Pancreas (tissue), 10 donors: ENCODE results near the gene FCRL6. TPM values are rescaled to one million over a fixed set of nuclear protein-coding genes. Genes with fewer than 3 reads are reported as not detected.

ENCODE experiments used
- ATAC-seq, 4 donors: fragments of 200-7000 bp; cut with Tn5 transposase; one replicate each; pipeline versions ENCODE4 v1.8.0 to v1.9.1; 2020; ENCODE audit warnings: mild to moderate bottlenecking in 4 of 4, moderate library complexity in 4 of 4
- DNase-seq, 6 donors: peaks; one replicate each; pipeline ENCODE4 v3.0.0-alpha.2; 2020
- FAIRE-seq: peaks from 2 replicates; lab custom pipeline; 2012; peaks lifted over from hg19 to GRCh38; lab: Jason Lieb, UNC
- H3K27ac ChIP-seq, 4 donors: fragments of 200-600 bp; sonication (generic); 1 replicate in 3 of 4; 2 replicates in 1 of 4; pipeline versions ENCODE4 v1.5.0 to v1.8.0; 2020
- H3K27me3 ChIP-seq, 4 donors: fragments of 200-600 bp; one replicate each; pipeline ENCODE4 v1.8.0; 2021
- H3K36me3 ChIP-seq, 3 donors: fragments of 200-600 bp; sonication (generic) in 1 of 3; one replicate each; pipeline versions ENCODE4 v1.5.0 to v1.8.0; 2020 to 2021
- H3K4me1 ChIP-seq, 3 donors: fragments of 200-600 bp; one replicate each; pipeline ENCODE4 v1.8.0; 2021
- H3K4me3 ChIP-seq, 4 donors: fragments of 200-600 bp; sonication (generic) in 2 of 4; one replicate each; pipeline versions ENCODE4 v1.5.0 to v1.8.0; 2020 to 2021
- H3K9me3 ChIP-seq, 4 donors: fragments of 200-600 bp; one replicate each; pipeline ENCODE4 v1.8.0; 2021
- WGBS, 2 donors: extraction: QIAGEN DNeasy Blood & Tissue Kit; methylation state at CpG; one replicate each; pipeline ENCODE4 v1.1.7; 2013; 5-methylcytosine and 5-hydroxymethylcytosine counted together
- intact Hi-C, 3 donors: fragments of 100-400 bp; cut with DNase I; formaldehyde crosslinking; loops; one replicate each; pipeline versions ENCODE4 v1.11.1 to v1.14.2; 2022
- polyA plus RNA-seq, 2 donors: library from polyadenylated mRNA; stranded (reverse); fragments of 200-250 nt; gene quantifications; one replicate each; pipeline ENCODE4 v1.2.3, GENCODE V29; 2013
- total RNA-seq, 6 donors: library from RNA; stranded (reverse); fragmentation: NEBNext Ultra II Directional in 4 of 6; extraction: Animal tissue kit (Norgen Biotek cat#: 25700) in 4 of 6; gene quantifications; one replicate each; pipeline versions ENCODE4 v1.2.1 to v1.2.4, GENCODE V29; 2021 to 2023
- TF ChIP-seq, protein P1 (sequence below), 4 donors: fragments of 200-600 bp; sonication (generic) in 3 of 4; IDR thresholded peaks; one replicate each; pipeline versions ENCODE4 v1.5.0 to v1.8.0; 2021; ENCODE audit warnings: antibody characterized with exemption in 4 of 4
- donor health status: healthy with polysubstance abuse.
- donor health status: DM: no; HTN: no; CAD: no; lungs with moderate emphysema.
- donor health status: DM: no; HTN: no; CAD: no.
- donor health status: control.
- donor health status: control.
- donor health status: Bipolar disorder and iron deficiency.
- donor health status: DM: yes; HTN: yes; CAD: no.
- donor health status: DM: no; HTN: no; CAD: no.
- donor health status: DM: no; HTN: no; CAD: no.
- donor health status: DM: yes; HTN: yes; CAD: no.

Gene FCRL6
- total and polyA plus RNA-seq, 8 donors: 0.19 to 0.67 (median 0.31) TPM; not detected in 3

DNA sequence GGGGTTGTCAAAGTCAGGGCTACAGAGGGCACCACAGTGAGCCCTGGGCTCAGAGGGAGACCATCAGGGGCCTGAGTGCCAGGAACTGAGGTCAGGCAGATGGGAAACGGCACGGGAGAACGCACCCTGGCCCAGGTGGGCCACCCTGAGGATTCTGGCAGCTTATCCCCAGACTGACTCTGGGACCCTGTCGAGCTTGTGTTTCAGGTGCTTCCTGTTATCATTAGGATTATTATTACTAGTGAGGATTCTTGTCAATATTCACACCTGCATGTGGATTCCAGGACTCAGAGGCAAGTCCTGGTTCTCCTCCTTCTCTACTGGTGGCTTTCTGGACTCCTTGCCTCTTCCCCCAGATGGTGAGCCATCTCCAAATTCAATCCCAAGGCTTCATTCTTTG, 45.1 kb downstream of the FCRL6 start:
- no peak for FAIRE-seq
- 63 to 66% methylated on average over 4 of the region's 4 CpGs for WGBS, 2 donors
- no peak overlapping the region for H3K27ac ChIP-seq
- H3K27me3 ChIP-seq: no peaks in the 10 kb centered on the region
- TF ChIP-seq, protein P1, sequence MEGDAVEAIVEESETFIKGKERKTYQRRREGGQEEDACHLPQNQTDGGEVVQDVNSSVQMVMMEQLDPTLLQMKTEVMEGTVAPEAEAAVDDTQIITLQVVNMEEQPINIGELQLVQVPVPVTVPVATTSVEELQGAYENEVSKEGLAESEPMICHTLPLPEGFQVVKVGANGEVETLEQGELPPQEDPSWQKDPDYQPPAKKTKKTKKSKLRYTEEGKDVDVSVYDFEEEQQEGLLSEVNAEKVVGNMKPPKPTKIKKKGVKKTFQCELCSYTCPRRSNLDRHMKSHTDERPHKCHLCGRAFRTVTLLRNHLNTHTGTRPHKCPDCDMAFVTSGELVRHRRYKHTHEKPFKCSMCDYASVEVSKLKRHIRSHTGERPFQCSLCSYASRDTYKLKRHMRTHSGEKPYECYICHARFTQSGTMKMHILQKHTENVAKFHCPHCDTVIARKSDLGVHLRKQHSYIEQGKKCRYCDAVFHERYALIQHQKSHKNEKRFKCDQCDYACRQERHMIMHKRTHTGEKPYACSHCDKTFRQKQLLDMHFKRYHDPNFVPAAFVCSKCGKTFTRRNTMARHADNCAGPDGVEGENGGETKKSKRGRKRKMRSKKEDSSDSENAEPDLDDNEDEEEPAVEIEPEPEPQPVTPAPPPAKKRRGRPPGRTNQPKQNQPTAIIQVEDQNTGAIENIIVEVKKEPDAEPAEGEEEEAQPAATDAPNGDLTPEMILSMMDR (IDR thresholded peaks at IDR 0.05): no peak
- DNase-seq: no peak
- ATAC-seq: no peak
- intact Hi-C loops: no loop called here
- no peaks in the 10 kb centered on the region for H3K9me3 ChIP-seq
- H3K36me3 ChIP-seq: no peaks in the 10 kb centered on the region
- no peaks in the 10 kb centered on the region for H3K4me1 ChIP-seq
- no peak overlapping the region for H3K4me3 ChIP-seq

DNA sequence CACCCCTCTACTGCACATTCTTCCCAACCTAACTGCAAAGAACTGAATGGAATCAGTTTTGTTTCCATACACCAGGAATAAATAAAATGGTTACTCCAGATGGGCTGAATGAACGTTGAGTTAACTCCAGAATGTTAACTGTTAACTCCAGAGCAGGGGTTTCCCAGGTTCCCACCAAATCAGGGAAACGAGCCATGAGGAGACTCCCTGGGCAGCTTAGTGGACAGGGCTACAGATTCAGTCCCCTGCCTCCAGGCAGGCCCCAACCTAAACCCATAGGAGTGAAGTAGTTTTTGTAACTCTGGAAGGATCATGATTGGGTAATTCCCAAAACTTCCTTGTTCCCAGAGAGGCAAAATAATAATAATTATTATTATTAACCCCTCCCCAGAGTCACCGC, 46.2 kb downstream of the FCRL6 start:
- FAIRE-seq: no peak
- ATAC-seq: no peak
- Histone ChIP-seq H3K4me3 (no peak overlapping the region), H3K4me1 (peaks cover 0 to 2% (median under 1%) of the 10 kb centered on the region in 3 donors), H3K36me3 (no peaks in the 10 kb centered on the region), H3K27me3 (no peaks in the 10 kb centered on the region), H3K27ac (no peak overlapping the region), H3K9me3 (no peaks in the 10 kb centered on the region)
- intact Hi-C loops: no loop called here
- WGBS, 2 donors: 34 to 51% methylated on average over 3 of the region's 3 CpGs
- no peak for DNase-seq
- TF ChIP-seq, protein P1 (IDR thresholded peaks at IDR 0.05): no peak

DNA sequence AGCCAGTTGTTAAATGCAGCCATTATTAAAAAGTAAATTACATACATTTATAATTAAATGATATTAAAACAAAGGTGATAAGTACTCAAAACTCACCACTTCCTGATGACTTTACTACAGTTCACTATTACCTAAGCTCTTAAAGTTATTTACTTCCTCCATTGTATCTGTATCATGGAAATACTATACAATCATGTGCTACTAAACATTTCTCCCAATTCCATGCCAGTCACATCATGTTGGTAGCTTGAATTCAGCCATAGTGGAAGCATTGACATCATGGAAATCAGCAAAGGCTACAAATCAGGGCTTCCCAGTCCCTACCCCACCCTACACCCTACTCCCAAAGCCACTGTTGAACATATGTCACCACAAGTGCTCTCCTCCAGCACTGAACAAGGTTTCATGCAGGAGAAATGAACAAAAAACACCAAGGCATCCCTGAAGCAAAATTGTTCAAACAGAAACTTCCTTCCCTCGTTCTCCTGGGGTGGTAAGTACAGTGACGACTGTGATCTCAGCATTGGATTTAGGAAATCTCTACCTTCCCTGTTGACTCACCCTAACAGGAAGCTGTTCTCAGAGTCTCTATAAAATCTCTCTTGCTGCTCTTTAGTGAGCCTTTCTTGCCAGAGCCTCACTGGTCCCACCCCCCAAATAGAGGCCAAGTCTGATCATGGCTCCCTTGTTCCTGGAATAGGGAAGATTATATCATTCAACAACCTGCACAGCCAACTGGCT, 47.6 kb downstream of the FCRL6 start:
- intact Hi-C loops: no loop called here
- 87 to 93% methylated on average over 2 of the region's 2 CpGs for WGBS, 2 donors
- no peaks in the 10 kb centered on the region for H3K9me3 ChIP-seq
- no peak overlapping the region for H3K27ac ChIP-seq
- H3K36me3 ChIP-seq: no peaks in the 10 kb centered on the region
- TF ChIP-seq, protein P1 (IDR thresholded peaks at IDR 0.05): no peak
- H3K4me1 ChIP-seq: peaks cover 0 to 7% (median 6%) of the 10 kb centered on the region in 3 donors
- no peaks in the 10 kb centered on the region for H3K27me3 ChIP-seq
- no peak for FAIRE-seq
- H3K4me3 ChIP-seq: no peak overlapping the region
- no peak for ATAC-seq
- no peak for DNase-seq

DNA sequence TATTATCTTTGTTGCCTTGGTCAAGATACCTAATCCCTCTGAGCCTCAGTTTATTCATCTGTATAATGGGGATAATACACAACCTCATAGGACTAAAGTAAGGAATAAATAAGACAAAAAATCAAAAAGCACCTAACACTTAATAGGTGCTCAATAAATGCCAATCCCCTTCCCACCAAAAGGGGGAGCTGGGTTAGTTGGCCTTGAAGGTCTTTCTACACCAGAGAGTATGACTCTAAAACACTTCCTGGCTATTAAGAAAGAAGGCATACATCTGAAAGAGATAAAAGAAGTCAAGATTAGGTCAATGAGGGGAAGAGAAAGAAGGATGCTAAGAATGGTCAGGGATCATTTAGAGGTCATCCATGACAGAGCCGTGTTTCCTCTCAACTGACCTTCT, 49.2 kb downstream of the FCRL6 start:
- FAIRE-seq (no peak), ATAC-seq (no peak), DNase-seq (no peak)
- Histone ChIP-seq H3K27ac (no peak overlapping the region), H3K4me3 (no peak overlapping the region), H3K9me3 (no peaks in the 10 kb centered on the region), H3K36me3 (no peaks in the 10 kb centered on the region), H3K27me3 (no peaks in the 10 kb centered on the region), H3K4me1 (peaks cover 0 to 7% (median 6%) of the 10 kb centered on the region in 3 donors)
- 64 to 66% methylated on average over 1 of the region's 1 CpG for WGBS, 2 donors
- intact Hi-C loops: no loop called here
- TF ChIP-seq, protein P1 (IDR thresholded peaks at IDR 0.05): no peak
